PC-9 (cell line): ENCODE measurements around the gene KCNA2.

Experiments used
- EZH2 ChIP-seq: fragments of 200-600 bp; sonication (generic); IDR thresholded peaks from 2 replicates; pipeline ENCODE4 v1.8.0; 2017; ENCODE audit warnings: antibody characterized with exemption, low read depth
- TF ChIP-seq, protein P1 (sequence below): fragments of 200-600 bp; sonication (generic); conservative IDR thresholded peaks from 2 replicates; pipeline ENCODE4 v1.6.1; 2017; ENCODE audit warnings: mixed run types, antibody characterized with exemption, mild to moderate bottlenecking, moderate library complexity

DNA sequence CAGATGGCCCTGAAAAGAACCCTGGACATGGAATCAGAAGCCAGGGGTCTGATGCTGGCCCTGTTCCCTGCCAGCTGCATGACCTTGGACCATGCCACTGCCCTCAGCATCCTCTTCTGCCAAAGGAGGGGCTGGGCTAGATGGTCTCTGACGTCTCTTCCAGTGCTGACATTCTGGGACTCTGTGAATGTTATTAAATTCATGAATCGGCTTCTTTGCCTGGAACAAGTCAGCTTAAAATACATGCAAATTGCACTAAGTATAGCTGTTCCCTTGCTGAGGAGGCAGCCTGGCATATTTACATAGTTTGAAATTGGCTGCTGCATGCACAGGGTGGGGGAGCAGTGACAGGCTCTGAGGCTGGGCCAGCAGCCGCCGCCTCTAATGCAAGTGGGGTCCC, 23.8 kb downstream of the KCNA2 start:
- TF ChIP-seq, protein P1, sequence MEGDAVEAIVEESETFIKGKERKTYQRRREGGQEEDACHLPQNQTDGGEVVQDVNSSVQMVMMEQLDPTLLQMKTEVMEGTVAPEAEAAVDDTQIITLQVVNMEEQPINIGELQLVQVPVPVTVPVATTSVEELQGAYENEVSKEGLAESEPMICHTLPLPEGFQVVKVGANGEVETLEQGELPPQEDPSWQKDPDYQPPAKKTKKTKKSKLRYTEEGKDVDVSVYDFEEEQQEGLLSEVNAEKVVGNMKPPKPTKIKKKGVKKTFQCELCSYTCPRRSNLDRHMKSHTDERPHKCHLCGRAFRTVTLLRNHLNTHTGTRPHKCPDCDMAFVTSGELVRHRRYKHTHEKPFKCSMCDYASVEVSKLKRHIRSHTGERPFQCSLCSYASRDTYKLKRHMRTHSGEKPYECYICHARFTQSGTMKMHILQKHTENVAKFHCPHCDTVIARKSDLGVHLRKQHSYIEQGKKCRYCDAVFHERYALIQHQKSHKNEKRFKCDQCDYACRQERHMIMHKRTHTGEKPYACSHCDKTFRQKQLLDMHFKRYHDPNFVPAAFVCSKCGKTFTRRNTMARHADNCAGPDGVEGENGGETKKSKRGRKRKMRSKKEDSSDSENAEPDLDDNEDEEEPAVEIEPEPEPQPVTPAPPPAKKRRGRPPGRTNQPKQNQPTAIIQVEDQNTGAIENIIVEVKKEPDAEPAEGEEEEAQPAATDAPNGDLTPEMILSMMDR: no peak
- TF ChIP-seq EZH2: no peak
